Measurements from ENCODE around the gene VWC2L. TPM values are rescaled to one million over a fixed set of nuclear protein-coding genes. Genes with fewer than 3 reads are reported as not detected.
A peak's percentile ranks its signal among the peaks of the same experiment; 100 is the strongest.

The VWC2L gene
- under 0.01 TPM in 1 of 2 replicates, not detected in the other for total RNA-seq

DNA sequence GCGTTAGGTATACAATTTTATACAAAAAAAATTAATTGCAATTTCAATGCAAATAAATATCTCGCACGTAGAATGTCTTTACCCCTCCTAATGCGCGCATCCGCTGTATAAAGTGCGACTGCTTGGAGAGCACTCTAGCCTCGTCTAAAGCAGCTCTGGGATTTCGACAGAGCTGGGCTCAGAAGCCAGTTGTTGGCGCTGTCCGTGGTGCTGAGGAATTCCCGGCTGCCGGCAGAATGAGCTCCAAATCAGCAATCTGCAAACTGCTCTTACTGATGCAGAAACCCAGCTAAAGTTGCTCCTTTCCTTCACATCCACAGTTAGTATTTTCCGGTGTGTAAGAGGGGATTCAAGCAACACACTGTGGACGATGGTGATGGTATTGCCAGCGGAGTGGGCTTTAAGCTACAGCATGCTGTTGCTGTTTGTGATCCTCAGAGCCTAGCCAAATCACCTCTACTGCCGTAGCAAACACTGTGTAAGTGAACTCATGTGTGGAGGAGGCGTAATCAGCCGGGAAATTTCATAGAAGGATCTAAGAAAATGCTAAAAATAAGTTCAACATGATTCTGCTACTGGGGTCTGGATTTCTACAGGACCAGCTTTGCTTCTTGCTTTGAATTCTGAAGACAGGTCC lies at the start of gene VWC2L:
VWC2L (plus strand) TSS at position 137 of the 637 bp plus-strand sequence. CDS start 3,140 bp downstream, outside the sequence.
- no peak for FAIRE-seq

DNA sequence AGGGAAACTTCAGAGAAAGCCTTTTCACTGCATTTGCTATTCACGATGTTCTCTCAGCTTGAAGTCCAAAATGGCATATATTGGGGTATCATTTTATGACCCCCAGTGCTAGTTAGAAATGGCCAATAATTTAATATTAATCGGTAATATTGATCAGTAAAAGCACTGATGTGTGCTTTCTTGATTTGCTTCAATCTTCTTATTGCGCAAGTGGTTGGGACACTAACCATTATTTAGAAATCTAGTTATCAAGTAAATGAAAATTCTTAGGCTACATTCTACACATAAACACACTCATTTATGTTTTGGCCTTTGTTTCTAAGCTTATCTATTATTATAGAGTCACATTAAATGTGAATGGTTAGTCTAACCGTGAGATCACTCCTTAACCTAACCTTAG lies 49.7 kb upstream of the VWC2L start:
- H3K36me3 ChIP-seq (ENCODE audit: control insufficient read depth, insufficient read depth, low read length), result no peaks in the 10 kb centered on the region
- no peak overlapping the region for H3K4me3 ChIP-seq (ENCODE audit: low read depth, low read length)
- H3K27me3 ChIP-seq (ENCODE audit: control insufficient read depth, insufficient read depth, low read length), result no peaks in the 10 kb centered on the region
- FAIRE-seq, result no peak
- no peak for TF ChIP-seq CTCF (IDR thresholded peaks at IDR 0.05; ENCODE audit: insufficient read depth, low read length, severe bottlenecking)
- no peak for DNase-seq (ENCODE audit: low read depth)

More for the DNA sequence above, at the start of gene VWC2L:
- no peaks in the 10 kb centered on the region for H3K27me3 ChIP-seq (ENCODE audit: control insufficient read depth, insufficient read depth, low read length)
- TF ChIP-seq CTCF (IDR thresholded peaks at IDR 0.05; ENCODE audit: insufficient read depth, low read length, severe bottlenecking), result no peak
- H3K4me3 ChIP-seq (ENCODE audit: low read depth, low read length), result no peak within 1 kb of the TSS
- H3K36me3 ChIP-seq (ENCODE audit: control insufficient read depth, insufficient read depth, low read length), result no peaks in the 10 kb centered on the region
- peak; percentile 71 for DNase-seq (ENCODE audit: low read depth)

DNA sequence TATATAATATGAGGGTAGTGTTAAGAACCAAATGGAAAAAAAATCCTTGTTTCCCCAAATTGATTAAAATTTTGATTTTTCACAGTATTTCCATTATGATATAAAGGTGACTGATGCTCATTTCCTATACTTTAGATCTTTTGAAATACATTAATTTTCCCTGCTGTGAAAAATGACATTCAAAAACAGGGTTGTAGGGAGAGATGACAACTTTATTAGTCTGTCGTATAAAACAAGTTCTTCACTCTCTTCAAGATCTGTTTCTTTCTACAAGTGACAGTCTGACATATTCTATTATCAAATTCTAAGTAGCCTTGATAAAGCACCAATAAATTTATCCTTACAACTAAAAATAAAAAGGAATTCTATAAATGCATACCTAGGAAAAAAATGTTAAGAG lies 45.3 kb upstream of the VWC2L start:
- TF ChIP-seq CTCF (IDR thresholded peaks at IDR 0.05; ENCODE audit: insufficient read depth, low read length, severe bottlenecking), result no peak
- DNase-seq (ENCODE audit: low read depth) (no peak), FAIRE-seq (no peak)
- no peaks in the 10 kb centered on the region for H3K27me3 ChIP-seq (ENCODE audit: control insufficient read depth, insufficient read depth, low read length)
- no peaks in the 10 kb centered on the region for H3K36me3 ChIP-seq (ENCODE audit: control insufficient read depth, insufficient read depth, low read length)
- no peak overlapping the region for H3K4me3 ChIP-seq (ENCODE audit: low read depth, low read length)

DNA sequence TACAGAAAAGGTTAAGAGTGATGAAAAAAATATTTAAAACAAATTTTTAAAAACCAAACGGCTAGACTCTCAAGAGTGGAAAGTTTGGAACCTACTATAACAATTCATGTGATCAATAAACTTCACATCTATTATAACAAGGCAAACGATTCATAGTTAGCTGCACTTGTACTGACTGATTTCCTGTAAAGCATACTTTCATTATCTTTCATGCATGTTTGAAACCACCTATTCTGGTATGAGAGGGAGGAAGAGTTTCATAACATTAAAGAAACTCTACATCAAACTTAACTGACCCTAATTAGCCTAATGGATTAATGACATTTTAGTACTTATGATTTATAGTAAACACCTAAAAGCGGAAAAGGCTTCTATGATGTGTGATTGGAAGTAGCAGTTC lies 43.7 kb upstream of the VWC2L start:
- H3K36me3 ChIP-seq (ENCODE audit: control insufficient read depth, insufficient read depth, low read length), result no peaks in the 10 kb centered on the region
- no peaks in the 10 kb centered on the region for H3K27me3 ChIP-seq (ENCODE audit: control insufficient read depth, insufficient read depth, low read length)
- no peak overlapping the region for H3K4me3 ChIP-seq (ENCODE audit: low read depth, low read length)
- TF ChIP-seq CTCF (IDR thresholded peaks at IDR 0.05; ENCODE audit: insufficient read depth, low read length, severe bottlenecking), result no peak
- FAIRE-seq (no peak), DNase-seq (ENCODE audit: low read depth) (no peak)

DNA sequence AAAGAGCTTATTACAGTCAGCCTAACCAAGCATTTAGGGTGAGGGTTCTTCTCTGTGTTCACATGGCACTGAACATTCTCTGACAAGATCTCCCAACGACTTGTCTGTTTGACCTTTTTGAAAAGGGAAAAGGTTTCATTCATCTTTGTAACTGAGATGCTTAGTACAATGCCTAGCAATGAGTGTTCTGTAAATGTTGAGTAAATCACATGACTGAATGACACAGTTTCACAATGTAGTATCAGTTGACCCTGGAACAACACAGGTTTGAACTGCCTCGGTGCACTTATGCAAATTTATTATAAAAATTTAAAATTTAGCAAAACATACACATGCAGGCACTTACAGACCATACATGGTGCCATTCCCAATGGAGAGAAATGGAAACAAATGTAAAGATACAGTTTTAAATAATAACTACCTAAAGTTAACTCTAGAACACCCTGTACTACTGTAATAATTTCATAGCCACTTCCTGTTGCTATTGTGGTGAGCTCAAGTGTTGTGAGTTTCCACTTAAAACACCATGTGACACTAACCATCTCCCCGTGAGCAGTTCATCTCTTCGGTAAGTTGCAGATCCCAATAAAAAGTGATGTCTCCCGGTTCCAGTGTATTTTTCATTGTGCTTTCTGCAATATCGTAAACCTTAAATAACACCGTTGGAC lies 34.1 kb upstream of the VWC2L start:
- no peaks in the 10 kb centered on the region for H3K36me3 ChIP-seq (ENCODE audit: control insufficient read depth, insufficient read depth, low read length)

More for the DNA sequence above, 34.1 kb upstream of the VWC2L start:
- no peak for TF ChIP-seq CTCF (IDR thresholded peaks at IDR 0.05; ENCODE audit: insufficient read depth, low read length, severe bottlenecking)
- no peaks in the 10 kb centered on the region for H3K27me3 ChIP-seq (ENCODE audit: control insufficient read depth, insufficient read depth, low read length)
- DNase-seq (ENCODE audit: low read depth) (peak; percentile 43), FAIRE-seq (no peak)
- no peak overlapping the region for H3K4me3 ChIP-seq (ENCODE audit: low read depth, low read length)
